ENCODE results near the gene TYSND1.
"Not testable (repeated sequence)": the region's sequence is repeated elsewhere in the genome, so short reads cannot be mapped to it uniquely, and the experiment has no call there.

Gene TYSND1

DNA sequence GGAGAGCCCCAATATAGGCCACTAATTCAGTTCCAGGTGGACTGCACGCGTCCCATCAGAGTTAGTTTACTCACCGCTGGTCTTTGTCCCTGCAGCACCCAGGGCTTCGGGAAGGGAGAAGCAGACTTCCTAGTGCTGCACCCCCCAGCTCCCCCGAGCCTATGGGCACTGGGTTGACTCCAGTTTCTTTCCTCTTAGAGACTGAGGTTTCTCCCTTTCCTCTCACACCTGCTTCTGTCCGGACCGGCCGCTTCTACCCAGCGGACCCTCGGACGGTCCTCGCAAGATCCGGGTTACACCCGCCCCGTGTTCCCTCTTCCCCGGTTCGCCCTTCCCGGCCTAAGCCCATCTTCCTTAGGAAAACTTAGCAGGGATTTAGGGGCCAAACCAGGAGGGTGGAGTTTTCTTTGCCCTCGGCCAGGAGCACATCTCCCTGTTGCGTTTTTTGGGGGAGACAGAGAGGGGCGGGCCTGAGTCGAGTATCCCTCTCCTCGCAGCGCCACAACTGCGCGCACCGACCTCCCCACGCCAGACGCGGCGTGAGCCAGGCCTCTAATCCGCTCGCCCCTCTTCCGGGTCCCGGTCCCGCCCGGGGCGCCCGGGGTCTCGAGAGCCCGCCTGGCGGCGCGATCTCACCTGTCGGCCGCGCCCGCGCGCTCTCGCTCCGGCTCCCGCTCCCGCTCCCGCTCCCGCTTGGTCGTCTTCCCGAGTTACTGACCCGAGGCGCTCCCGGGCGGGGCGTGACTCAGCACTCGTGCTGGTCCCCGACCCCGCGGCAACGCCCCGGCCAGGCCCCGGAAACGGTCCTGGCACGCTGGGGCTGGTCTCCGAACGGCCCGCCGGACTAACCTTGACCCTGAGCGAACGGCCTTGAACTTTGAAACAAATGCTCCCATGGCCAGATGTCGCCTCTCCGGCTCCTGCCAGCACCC is 14.1 kb downstream of the TYSND1 start, which contains the start of gene AIFM2:
Gene AIFM2, minus strand, starts transcription at position 728 of the 932 bp plus-strand sequence. CDS start 8,741 bp downstream, outside the sequence.
- DNase-seq, result no peak

DNA sequence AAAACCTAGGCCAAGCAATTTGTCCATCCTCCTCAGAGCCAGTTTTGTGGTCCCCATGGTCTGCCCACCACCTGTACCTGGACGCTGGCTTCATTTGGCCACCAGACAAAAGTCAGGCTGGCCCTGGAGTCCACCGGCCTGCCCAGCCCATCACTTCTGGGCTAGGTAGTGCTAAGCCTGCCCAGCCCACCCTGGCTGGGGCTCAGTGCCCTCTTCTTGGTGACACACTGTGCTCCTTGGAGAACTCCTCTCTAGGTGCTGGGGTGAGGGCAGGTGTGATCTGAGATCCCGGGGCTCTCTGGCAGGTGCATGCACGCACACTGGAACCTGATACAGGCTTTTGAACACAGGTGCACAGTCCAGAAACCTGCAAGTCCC is 15.0 kb downstream of the TYSND1 start:
- no peak for DNase-seq

DNA sequence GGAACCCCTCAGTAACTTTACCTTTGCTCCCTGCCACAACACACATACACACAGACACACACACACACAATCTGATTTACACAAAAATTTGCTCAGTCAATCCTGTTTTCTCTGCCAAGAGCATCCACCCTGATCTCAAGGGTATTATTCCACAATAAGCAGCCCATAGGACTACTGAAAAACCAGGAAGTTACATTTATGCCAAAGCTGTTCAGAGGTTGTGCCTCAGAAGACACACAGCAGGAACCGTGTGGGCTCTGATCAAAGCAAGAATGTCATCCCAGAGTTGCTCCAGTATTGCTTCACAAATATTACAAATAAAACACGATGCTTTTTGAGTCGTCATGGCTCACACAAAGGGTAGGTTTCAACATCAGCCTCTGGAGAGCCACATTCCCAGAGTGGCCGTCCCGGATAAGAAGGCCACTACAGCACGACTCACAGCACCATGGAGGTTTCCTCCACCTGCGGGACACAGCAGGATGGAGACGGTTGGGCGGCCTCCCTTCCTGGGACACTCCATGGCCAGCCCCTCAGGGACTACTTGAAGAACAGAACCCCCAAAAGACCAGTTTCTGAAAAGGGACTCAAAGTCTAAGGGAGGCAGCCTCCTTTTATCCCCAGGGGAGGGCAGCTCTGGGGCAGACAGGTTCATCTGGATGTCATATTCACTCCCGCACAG is 15.5 kb downstream of the TYSND1 start:
- DNase-seq, result no peak

DNA sequence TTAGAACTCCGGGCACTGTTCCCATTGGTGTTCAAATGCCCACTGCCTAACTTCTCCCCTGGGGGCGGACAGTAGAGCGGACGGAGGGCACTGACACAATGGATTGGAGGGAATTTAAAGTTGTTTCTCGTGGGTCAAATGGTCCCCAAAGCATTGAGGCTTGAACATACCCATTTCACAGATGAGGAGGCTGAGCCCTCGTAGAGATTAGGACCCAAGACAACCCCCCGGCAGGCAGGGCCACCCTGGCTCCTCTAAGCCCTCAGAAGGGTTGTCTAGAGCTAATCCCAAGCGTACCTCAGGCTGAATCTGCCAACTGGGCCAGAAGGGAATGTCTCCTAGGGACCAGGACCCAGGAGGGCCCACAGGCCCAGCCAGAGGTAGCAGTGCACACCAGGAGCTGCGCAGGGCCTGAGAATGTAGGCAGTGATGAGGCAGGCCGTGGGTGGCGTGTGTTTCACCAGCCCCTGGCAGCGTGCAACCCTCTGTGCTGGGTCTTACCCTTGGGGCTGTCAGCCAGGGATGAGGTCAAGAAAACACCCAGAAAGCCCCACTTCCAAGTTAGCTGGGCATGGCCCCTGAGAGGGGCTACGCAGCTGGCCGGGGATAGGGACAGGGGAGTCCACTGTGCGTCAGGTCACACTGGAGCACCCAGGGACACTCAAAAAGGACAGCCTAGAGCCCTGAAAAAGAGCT is 19.7 kb downstream of the TYSND1 start:
- DNase-seq, result no peak

DNA sequence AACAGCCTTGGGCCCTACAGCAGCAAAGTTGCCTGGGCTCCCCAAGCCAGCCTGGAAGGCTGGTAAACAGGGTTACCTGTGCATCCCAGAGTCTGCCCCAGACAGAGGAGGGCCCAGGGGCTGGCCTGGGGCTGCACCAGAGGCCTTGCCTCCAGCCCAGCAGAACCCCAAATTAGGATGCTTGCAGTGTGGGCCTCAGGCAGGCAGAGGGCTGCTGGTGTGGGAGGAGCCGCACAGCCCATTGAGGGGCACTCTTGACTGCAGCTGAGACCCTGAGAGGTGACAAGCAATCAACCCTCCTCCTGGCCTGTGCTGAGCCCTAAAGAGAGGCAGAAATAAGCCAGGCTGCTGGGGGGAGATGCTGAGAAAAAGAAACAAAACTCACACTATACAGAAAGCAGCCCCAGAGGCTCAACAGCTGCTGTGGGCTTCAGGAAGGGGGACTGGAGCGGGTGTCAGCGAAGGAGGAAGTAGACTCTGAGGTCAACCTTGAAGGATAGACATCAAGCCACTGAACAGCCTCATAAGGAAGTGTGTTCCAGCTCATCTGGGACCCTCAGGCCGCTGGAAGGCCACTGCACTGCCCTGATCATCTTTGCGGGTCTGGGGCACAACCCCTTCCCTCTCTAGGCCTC is 20.5 kb downstream of the TYSND1 start:
- DNase-seq, result no peak

DNA sequence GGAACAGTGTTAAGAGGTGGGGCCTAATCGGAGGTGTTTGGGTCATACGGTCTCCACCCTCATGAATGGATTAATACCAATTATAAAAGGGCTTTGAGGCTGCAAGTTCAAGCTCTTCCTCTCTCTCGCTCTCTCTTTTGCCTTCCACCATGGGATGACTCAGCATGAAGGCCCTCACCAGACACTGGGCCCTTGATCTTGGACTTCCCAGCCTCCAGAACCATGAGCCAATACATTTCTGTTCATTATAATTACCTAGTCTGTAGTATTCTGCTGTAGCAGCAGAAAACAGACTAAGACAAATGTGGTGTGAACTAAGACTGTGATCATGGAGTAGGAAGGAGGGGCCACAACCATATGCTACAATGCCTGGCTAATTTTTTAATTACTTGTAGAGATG is 21.6 kb downstream of the TYSND1 start:
- no peak for DNase-seq

DNA sequence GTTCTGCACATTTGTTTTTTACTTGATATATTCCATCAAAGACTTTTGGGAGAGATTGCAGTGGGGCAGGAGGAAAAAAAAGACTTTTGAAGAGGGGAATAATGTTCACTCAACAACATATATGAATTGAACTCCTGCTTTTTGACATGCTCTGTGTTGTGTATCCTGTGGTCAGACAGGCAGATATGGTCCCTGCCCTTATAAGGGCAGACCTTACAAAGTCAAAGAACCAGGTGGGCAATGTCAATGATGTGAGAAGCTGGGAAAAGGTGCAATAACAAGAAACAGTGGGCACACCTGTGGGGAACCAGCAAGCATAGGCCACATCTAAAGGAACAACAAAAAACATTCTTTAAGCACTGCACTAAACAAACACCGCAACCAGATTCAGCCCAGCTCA is 22.1 kb downstream of the TYSND1 start:
- no peak for DNase-seq

DNA sequence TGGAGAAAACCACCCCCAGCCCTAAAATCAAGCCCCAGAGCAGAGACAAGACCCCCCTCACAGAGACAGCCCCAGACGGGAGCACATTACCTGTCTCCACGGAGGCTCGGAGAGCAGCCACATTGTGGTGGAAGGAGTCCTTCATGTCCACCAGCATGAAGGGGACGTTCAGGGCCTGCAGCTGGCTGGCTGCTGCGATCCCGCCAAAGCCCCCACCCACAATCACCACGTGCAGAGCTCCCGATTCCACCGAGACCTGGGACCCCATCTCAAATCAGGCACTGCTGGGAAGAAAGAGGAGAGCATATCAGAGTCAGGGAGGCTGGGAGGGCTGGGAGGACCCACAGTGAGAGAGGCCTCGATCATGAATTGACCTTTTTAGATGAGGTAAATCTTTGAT is 22.7 kb downstream of the TYSND1 start:
- no peak for DNase-seq

DNA sequence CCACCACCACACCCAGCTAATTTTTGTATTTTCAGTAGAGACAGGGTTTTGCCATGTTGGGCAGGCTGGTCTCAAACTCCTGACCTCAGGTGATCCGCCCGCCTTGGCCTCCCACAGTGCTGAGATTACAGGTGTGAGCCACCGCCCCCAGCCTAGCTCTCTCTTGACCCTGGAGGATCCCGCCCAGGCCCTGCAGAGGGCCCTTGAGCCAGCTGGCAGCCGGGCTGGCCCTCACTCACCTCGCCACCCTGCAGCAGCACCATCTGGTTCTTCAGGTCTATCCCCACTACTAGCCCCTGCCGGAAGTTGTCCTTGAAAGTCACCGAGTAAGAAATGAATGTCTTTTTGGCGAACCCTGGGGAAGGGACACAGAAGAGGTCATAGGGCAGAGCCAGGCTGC is 23.3 kb downstream of the TYSND1 start:
- not testable (repeated sequence) for DNase-seq

DNA sequence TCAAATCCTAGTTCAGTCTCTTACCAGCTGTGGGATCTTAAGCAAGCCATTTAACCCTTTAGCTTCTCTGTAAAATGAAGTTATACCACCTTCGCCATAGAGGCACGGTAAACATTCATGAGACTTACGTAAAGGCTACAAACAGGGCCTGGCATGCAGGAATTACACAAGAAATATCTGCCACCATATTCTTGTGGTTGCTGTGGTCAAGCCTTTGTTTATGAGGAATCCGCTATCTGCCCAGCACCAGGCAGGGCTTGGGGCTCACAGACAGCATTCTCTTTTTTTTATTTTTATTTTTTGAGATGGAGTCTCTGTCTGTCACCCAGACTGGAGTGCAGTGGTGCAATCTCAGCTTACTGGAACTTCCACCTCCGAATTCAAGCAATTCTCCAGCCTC is 23.8 kb downstream of the TYSND1 start:
- no peak for DNase-seq

DNA sequence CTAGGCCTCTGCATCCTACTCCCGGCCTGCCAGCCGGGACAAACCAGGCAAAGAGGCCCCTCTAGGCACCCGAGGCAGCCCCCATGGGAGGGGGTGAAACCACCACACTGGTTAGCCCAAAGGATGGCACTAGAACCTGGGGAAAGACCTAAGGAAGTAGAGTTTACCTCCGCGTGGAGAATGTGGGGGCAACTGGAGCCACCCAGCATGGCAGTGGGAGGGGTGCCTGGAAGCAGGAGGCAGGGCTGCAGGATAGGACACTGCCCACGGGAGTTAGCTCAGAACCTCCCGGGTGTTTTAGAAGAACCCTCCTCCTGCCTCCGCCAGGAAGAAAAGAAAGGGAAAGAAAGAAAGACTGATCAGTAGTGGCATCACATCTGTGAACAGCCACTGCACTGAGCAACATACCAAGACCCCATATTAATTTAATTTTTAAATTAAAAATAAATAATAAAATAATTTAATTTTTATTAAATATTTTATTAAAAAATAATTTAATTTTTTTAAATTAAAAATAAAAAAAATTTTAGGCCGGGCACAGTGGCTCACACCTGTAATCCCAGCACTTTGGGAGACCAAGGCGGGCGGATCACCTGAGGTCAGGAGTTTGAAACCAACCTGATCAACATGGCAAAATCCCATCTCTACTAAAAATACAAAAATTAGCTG is 25.1 kb downstream of the TYSND1 start:
- DNase-seq, result no peak

DNA sequence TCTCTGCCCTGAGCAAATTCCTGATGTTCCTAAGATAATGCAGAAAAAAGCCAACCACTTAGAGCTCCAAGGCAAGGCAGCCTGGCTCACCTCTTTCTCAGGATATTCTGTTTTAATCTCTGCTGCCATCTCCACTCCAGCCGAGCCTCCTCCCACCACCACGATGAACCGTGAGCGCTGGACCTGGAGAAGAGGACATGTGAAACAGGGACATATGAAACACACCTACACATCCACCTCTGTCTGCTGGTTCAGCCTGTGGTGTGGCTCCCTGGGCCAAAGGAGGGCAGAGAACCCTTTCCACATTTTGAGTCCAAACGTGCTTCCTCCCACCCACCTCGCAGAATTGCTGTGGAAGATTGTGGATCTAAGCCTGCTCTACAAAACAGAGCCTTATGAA is 26.1 kb downstream of the TYSND1 start:
- DNase-seq, result no peak

DNA sequence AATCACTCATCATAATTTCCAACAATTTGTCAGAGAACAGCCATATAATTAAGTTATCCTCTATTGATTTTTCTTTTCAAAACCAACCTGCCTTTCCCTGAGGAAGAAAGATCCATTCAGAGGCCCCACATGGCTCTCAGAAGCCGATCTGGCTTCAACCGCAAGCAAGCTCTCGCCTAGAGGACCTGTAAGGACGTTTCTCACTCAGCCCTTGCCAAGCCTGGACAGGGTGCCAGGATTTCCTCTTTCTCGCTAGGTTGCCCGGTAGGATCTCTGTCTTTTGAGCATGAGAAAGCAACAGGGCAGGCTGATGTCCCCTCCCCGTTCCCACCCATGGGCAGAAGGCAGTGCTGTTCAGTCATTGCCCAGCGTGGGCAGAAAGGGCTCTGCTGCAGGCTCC is 26.9 kb downstream of the TYSND1 start:
- DNase-seq, result no peak

DNA sequence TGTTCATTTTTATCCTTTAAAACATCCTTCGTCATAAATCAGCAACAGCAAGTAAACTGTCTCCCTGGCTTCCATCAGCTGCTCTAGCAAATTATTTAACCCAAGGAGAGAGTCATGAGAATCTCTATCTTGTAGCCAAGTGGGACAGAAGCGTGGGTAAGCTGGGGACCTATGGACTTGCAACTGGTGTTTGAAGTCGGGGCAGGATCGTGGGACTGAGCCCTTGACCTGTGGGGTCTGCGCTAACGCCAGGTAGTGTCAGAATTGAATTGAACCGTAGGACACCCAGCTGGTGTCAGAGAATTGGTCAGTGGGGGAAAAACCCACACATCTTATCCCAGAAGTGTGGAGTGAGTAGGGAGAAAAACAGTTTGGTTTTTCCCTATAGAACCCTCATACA is 27.3 kb downstream of the TYSND1 start:
- DNase-seq, result no peak

DNA sequence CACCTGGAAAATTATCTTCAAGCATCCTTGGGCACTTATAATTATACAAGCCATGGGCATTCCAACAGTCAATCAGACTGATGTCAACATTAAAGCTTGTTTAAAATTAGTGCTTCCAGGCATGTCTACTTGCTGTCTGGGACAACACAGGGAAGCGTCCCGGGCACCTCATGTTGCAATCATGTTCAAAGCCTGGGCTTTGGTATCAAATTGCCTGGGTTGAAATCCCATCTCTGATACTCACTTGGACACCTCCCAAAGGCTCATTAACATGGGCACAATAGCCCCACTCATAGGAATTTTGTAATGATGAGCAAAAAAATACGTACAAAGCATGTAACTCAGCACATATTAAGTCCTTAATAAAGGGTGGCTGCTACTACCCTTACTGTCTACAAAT is 28.3 kb downstream of the TYSND1 start:
- DNase-seq, result no peak

DNA sequence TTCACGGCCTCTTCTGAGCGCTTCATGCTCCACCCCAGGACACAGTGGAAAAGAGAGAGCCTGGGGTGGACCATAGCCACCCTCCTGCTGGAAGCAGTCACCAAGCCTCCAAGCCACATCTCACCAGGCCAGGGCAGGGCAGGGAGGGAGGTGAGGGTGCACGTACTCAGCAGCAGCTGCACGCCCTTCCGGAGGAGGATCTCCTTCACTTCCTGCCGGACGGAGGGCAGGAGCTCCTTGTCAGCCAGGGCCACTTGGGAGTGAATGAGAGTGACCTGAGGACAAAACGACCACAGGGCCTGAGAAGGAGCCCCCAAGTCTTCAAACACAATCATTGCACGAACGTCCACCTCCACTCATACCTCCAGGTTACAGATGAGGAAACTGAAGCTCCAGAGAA is 28.9 kb downstream of the TYSND1 start:
- DNase-seq, result no peak

DNA sequence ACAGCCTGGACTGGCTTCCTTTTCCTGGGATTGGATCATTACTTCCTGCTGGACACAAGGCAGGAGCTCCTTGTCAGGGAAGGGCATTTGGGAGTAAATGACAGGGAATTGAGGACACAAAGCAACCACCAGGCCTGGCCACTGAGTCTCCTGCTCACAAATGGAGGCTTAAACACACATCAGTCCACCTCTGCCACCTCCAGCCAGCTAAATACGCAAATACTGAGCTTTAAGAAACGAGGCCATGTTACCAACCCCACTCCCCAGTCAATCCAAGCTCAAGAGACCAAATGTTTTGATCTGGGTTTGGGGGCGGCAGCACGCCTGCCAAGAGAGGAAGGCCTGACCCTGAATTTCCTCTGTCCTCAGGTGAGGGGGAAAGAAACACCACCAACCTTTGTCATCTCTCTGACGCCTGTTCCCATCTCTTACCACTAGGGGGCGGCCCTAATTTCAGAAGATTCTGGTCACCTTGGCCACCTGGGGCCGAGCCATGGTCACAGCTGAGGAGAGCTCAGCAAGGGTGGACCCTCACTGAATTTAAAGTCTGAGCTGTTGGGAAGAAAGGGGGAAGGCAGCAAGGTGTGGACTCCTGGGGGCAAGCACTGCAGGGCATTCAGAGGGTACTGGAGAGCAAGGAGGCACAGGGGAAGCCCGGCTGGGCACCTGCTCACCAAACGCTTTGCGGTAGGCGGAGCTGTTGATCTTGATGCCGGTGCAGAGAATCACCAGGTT is 30.4 kb downstream of the TYSND1 start:
- DNase-seq, result peak; percentile 38

DNA sequence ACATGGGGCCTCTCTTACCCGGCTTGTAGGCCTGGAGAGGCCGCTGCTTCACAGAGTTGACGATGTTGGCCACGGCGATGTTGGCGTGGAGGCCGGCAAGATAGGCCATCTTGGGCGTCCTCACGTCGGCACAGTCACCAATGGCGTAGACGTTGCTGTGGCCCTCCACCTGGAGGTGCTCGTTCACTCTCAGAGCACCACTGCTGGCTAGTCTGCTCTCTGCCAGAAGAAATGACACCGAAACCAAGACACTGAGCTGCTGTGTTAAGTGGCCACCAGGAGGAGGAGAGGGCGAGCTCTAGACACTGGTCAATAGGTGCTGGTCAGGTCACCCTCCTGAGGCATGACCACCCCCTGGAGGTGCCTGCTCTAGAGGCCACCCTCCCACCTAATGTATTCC is 31.6 kb downstream of the TYSND1 start:
- DNase-seq, result no peak

DNA sequence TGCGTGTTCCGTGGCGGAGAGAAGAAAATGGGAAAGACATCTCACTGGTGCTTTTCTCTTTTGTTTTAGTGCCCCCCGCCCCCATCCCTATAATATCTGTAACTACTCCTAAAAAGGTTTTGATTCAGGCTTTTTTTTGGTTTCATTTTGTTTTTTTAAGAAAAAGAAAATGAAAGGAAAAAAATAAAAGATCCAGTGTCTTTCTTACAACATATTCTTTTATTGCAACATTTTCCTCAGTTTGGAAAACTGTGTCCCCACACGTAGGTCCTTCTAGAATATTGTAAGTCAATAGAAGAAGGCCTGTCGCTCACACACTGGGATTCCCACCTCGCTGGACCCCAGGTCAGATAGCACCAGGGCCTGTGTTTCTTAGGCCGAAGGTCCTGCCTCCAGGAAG is 34.4 kb downstream of the TYSND1 start:
- DNase-seq, result no peak

DNA sequence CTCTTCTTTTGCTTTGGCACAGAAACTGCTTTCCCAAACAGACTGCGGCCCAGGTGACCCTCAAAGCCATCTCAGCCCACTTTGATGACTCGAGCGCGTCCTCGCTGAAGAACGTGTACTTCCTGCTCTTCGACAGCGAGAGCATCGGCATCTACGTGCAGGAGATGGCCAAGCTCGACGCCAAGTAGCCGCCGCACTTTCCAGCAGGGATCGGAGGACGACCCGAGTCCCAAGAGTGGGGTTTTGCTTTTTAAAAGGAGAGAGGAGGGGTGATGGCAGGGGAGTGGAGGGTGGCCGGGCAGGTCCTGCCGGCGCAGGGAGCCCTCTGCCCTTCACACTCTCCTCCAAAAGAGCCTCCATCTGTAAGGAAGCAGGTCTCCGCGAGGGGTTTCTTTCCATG is 35.0 kb downstream of the TYSND1 start:
- no peak for DNase-seq

DNA sequence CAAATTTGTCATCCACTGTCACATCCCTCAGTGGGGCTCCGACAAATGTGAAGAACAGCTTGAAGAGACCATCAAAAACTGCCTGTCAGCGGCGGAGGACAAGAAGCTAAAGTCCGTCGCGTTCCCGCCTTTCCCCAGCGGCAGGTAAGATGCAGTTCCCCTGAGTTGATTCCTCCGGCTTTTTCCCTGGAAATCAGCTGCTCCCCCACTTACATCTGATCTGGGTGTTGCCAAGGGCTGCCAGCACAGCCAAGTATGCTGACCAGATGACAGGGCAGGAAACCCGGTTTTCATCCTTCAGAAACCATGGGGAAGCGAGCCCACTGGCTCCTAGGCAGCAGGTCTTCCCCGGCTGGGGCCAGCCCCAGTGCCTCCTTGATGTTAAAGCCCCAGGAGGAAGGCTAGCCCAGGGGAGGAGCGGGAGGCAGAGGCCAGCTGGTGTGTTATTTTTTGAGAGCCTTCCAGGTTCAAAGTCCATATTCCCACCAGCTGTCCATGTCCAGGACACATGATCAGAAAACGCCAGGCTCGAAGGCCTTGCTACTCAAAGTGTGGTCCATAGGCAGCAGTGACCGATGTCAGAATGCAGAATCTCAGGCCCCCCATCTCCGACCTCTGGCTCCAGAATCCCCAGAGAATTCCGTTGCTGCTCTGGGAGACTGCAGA is 37.3 kb downstream of the TYSND1 start:
- no peak for DNase-seq

Data from activated T-cell treated with anti-CD3 and anti-CD28 coated beads for 4 hours (primary cell).